K562 (cell line): Measurements from ENCODE around the gene CRHR1. TPM values are rescaled to one million over a fixed set of nuclear protein-coding genes. Genes with fewer than 3 reads are reported as not detected.

ENCODE experiments used
- ATAC-seq: fragments of 200-7000 bp; cut with Tn5 transposase; 3 replicates; pipeline ENCODE4 v1.9.1; 2020; ENCODE audit warnings: moderate library complexity
- BruUV-seq: library from RNA; stranded (reverse); fragments of 400-500 nt; replicated peaks from 2 replicates; lab custom pipeline; 2021; lab: Mats Ljungman, UMichigan
- CTCF ChIA-PET: fragments of 300-600 bp; formaldehyde crosslinking; extraction: SDS; loops from one replicate; lab custom pipeline; 2021; ENCODE audit warnings: low intra/inter-chr PET ratio; lab: Yijun Ruan, JAX
- POLR2A ChIA-PET: fragments of 300-600, 350-650 bp; sonication (Branson Sonifier 250); formaldehyde crosslinking; extraction: SDS; loops from one replicate; lab custom pipeline; 2021; ENCODE audit warnings: antibody characterized with exemption, inconsistent platforms; lab: Yijun Ruan, JAX
- DNase-seq, 4 experiments: peaks; one replicate each; pipeline versions ENCODE4 v3.0.0 to v3.0.0-alpha.2; 2011 to 2018; ENCODE audit warnings: low spot score in 3 of 4, mixed read lengths in 3 of 4; ENCODE audit errors: extremely low read depth in 1 of 4
- FAIRE-seq: peaks from 2 replicates; lab custom pipeline; 2011; peaks lifted over from hg19 to GRCh38; lab: Jason Lieb, UNC
- H2AFZ ChIP-seq: 2 replicates; pipeline ENCODE4 v1.6.0; 2011; ENCODE audit warnings: low read depth, low read length, control low read depth, inconsistent platforms
- H3K27ac ChIP-seq: fragments of 200-600 bp; 3 replicates; pipeline ENCODE4 v1.8.0; 2011; ENCODE audit warnings: low read depth, mild to moderate bottlenecking, control low read depth, inconsistent platforms, low read length, moderate library complexity, mixed read lengths; ENCODE audit errors: extremely low read depth
- H3K27me3 ChIP-seq, 2 experiments: fragments of 300-600 bp in 1 of 2; 2 replicates in 1 of 2; 3 replicates in 1 of 2; pipeline versions ENCODE4 v1.6.0 to v1.8.0; 2011; ENCODE audit warnings: inconsistent platforms in 2 of 2, low read length in 2 of 2, mild to moderate bottlenecking in 1 of 2, mixed read lengths in 1 of 2, moderate library complexity in 1 of 2; ENCODE audit not compliant: control insufficient read depth in 2 of 2, insufficient read depth in 2 of 2
- H3K36me3 ChIP-seq: fragments of 300-600 bp; 3 replicates; pipeline ENCODE4 v1.8.0; 2011; ENCODE audit warnings: mild to moderate bottlenecking, low read length, inconsistent platforms; ENCODE audit not compliant: control insufficient read depth, insufficient read depth
- H3K4me1 ChIP-seq, 2 experiments: fragments of 200-600 bp in 1 of 2; replicated peaks in 1 of 2; 2 replicates in 1 of 2; 3 replicates in 1 of 2; pipeline versions ENCODE4 v1.5.1 to v1.8.0; 2011; ENCODE audit warnings: inconsistent platforms in 2 of 2, low read length in 2 of 2, mild to moderate bottlenecking in 1 of 2, mixed read lengths in 1 of 2, moderate library complexity in 1 of 2; ENCODE audit not compliant: control insufficient read depth in 2 of 2, insufficient read depth in 2 of 2
- H3K4me2 ChIP-seq: 2 replicates; pipeline ENCODE4 v1.6.1; 2011; ENCODE audit warnings: low read length, control low read depth, inconsistent platforms, mixed read lengths; ENCODE audit not compliant: insufficient read depth
- H3K4me3 ChIP-seq: fragments of 200-600 bp; sonication (generic), shearing (Covaris generic); 2 replicates; pipeline ENCODE4 v1.5.1; 2016; ENCODE audit warnings: control low read depth, inconsistent platforms
- H3K79me2 ChIP-seq: fragments of 200-600 bp; 3 replicates; pipeline ENCODE4 v1.8.0; 2011; ENCODE audit warnings: low read length, inconsistent platforms; ENCODE audit not compliant: control insufficient read depth, insufficient read depth
- H3K9ac ChIP-seq, 2 experiments: 2 replicates each; pipeline versions ENCODE4 v1.6.0 to v1.6.1; 2011; ENCODE audit warnings: low read depth in 2 of 2, low read length in 2 of 2, control low read depth in 1 of 2, inconsistent platforms in 1 of 2, mild to moderate bottlenecking in 1 of 2, mixed read lengths in 1 of 2; ENCODE audit not compliant: insufficient read depth in 1 of 2
- H3K9me1 ChIP-seq: one replicate; pipeline ENCODE4 v1.6.0; 2011; ENCODE audit warnings: inconsistent platforms, mild to moderate bottlenecking, low read length, moderate library complexity; ENCODE audit not compliant: control insufficient read depth, insufficient read depth
- H3K9me3 ChIP-seq: replicated peaks from 2 replicates; pipeline ENCODE4 v1.5.1; 2011; ENCODE audit warnings: low read depth, low read length, inconsistent platforms; ENCODE audit not compliant: control insufficient read depth, insufficient read depth
- H4K20me1 ChIP-seq: replicated peaks from 2 replicates; pipeline ENCODE4 v1.6.1; 2011; ENCODE audit warnings: low read length, inconsistent platforms, mixed read lengths; ENCODE audit not compliant: control insufficient read depth, insufficient read depth
- ATF7 ChIP-seq: fragments of 450-650 bp; IDR thresholded peaks from 2 replicates; pipeline ENCODE4 v1.7.1; 2014; ENCODE audit warnings: mild to moderate bottlenecking, moderate library complexity
- HNRNPH1 ChIP-seq: fragments of 200-400 bp; formaldehyde crosslinking; optimal IDR thresholded peaks from 2 replicates; pipeline ENCODE3; 2017; ENCODE audit warnings: low read depth, mild to moderate bottlenecking, low read length, moderate library complexity
- SAP30 ChIP-seq: fragments of 200-600 bp; sonication (generic); IDR thresholded peaks from 2 replicates; pipeline ENCODE4 v1.6.1; 2012; ENCODE audit warnings: borderline replicate concordance, low read depth, mild to moderate bottlenecking, moderate library complexity, low read length, control low read depth, inconsistent platforms; ENCODE audit not compliant: insufficient read depth, poor library complexity, severe bottlenecking
- SMARCA4 ChIP-seq: fragments of 450-650 bp; IDR thresholded peaks from 2 replicates; pipeline ENCODE4 v1.6.1; 2016
- STAT5A ChIP-seq: IDR thresholded peaks from 2 replicates; pipeline ENCODE4 v1.6.1; 2012; ENCODE audit warnings: low read length, inconsistent platforms, borderline replicate concordance
- ZNF239 ChIP-seq: fragments of 250-450 bp; sonication (Bioruptor Pico); IDR thresholded peaks from 2 replicates; pipeline ENCODE4 v1.4.0; 2020; ENCODE audit warnings: mild to moderate bottlenecking
- ZNF280A ChIP-seq: fragments of 450-650 bp; IDR thresholded peaks from 2 replicates; pipeline ENCODE4 v1.6.1; 2018; ENCODE audit warnings: mild to moderate bottlenecking, low read depth; ENCODE audit not compliant: partially characterized antibody
- ZNF778 ChIP-seq: fragments of 450-650 bp; formaldehyde crosslinking; IDR thresholded peaks from 2 replicates; pipeline ENCODE4 v1.4.0; 2020; ENCODE audit warnings: mild to moderate bottlenecking, moderate library complexity
- whole genome bisulfite sequencing: fragments of 100-300 bp; shearing (Covaris generic); methylation state at CpG from one replicate; pipeline ENCODE4 v1.1.6; 2016; ENCODE audit warnings: low coverage, mixed read lengths; ENCODE audit not compliant: insufficient coverage; ENCODE audit errors: missing lambda C conversion rate; 5-methylcytosine and 5-hydroxymethylcytosine counted together
- in situ Hi-C: fragments of 300-500 bp; cut with MboI; formaldehyde crosslinking; loops from 4 replicates; pipeline ENCODE4 v1.15.0; 2018; ENCODE audit warnings: inconsistent platforms, mixed read lengths
- intact Hi-C: fragments of 100-400 bp; cut with micrococcal nuclease; formaldehyde crosslinking; loops from 2 replicates; pipeline ENCODE4 v1.14.2; 2022
- polyA plus RNA-seq, 8 experiments: library from polyadenylated mRNA; depleted of rRNA in 4 of 8; stranded (reverse) in 5 of 8; unstranded in 3 of 8; fragments of >200 nt; fragmentation: Nextera tagmentation in 2 of 8; fragmentation: Illumina TruSeq in 1 of 8; extraction: Ambion mirVana in 2 of 8; extraction: Trizol in 1 of 8; gene quantifications; 2 replicates each; pipeline versions ENCODE4 v1.2.1 to v1.2.3, GENCODE V29; 2011 to 2014; ENCODE audit warnings: inconsistent platforms in 1 of 8, missing spikeins in 1 of 8
- total RNA-seq, 7 experiments: library from RNA; depleted of rRNA in 6 of 7; stranded (reverse); fragments of >200 nt in 6 of 7; fragmentation: Illumina TruSeq in 2 of 7; extraction: Trizol in 2 of 7; gene quantifications; 2 replicates each; pipeline versions ENCODE4 v1.2.1 to v1.2.3, GENCODE V29; 2011 to 2021; ENCODE audit warnings: low replicate concordance in 1 of 7

CRHR1 gene
- total and polyA plus RNA-seq, 9 of the 15 experiments (the other 6 are each of a cell fraction or from before 2014, with no cell fraction given): 0.05 TPM; not detected in 8

GRCh38 chr17:45833920-45834319, 49.8 kb downstream of the CRHR1 start:
- peaks cover 10% of the 10 kb centered on the region for H4K20me1 ChIP-seq
- H3K4me2 ChIP-seq: no peak overlapping the region
- H3K27ac ChIP-seq: no peak overlapping the region
- ChIA-PET CTCF (no interaction called here), POLR2A (interaction anchor here (1.1 kb wide), 1 partner anchor 18 kb away, joined by 5 read pairs; no protein-coding TSS in a partner anchor)
- TF ChIP-seq ZNF778 (CRISPR knock-in tag): no peak
- TF ChIP-seq STAT5A: no peak
- TF ChIP-seq SMARCA4: no peak
- TF ChIP-seq HNRNPH1: no peak
- TF ChIP-seq ZNF239: no peak
- TF ChIP-seq ZNF280A: no peak
- TF ChIP-seq SAP30: no peak
- TF ChIP-seq ATF7: no peak
- intact Hi-C loops (no loop called here), in situ Hi-C loops (loop anchor here (5.0 to 25.0 kb wide), 2 partner anchors 192 to 422 kb away; no protein-coding TSS in a partner anchor)
- no peaks in the 10 kb centered on the region for H3K9me3 ChIP-seq
- WGBS: 4% methylated on average over 4 of the region's 6 CpGs
- H3K79me2 ChIP-seq: no peaks in the 10 kb centered on the region
- ATAC-seq (no peak), DNase-seq (peak in 1 of 4 experiments; percentile 30), FAIRE-seq (no peak)
- BruUV-seq: no TSS peak
- no peak overlapping the region for H2AFZ ChIP-seq
- H3K27me3 ChIP-seq: peaks cover 4 to 74% of the 10 kb centered on the region in 2 experiments; a peak in 3 of 5 replicates
- H3K9me1 ChIP-seq: peaks cover 3% of the 10 kb centered on the region
- H3K4me3 ChIP-seq: no peak overlapping the region
- H3K9ac ChIP-seq: no peak overlapping the region; a peak in 1 of 4 replicates
- no peaks in the 10 kb centered on the region for H3K36me3 ChIP-seq
- H3K4me1 ChIP-seq: peaks cover 0 to 4% of the 10 kb centered on the region in 2 experiments; a peak in 2 of 5 replicates
